ENCODE data around the gene IMP3. TPM values are rescaled to one million over a fixed set of nuclear protein-coding genes. Genes with fewer than 3 reads are reported as not detected.
A peak's percentile ranks its signal among the peaks of the same experiment; 100 is the strongest.

Gene IMP3
- total RNA-seq, 2 donors from 2014 or later = 52.2 to 58.2 TPM

DNA sequence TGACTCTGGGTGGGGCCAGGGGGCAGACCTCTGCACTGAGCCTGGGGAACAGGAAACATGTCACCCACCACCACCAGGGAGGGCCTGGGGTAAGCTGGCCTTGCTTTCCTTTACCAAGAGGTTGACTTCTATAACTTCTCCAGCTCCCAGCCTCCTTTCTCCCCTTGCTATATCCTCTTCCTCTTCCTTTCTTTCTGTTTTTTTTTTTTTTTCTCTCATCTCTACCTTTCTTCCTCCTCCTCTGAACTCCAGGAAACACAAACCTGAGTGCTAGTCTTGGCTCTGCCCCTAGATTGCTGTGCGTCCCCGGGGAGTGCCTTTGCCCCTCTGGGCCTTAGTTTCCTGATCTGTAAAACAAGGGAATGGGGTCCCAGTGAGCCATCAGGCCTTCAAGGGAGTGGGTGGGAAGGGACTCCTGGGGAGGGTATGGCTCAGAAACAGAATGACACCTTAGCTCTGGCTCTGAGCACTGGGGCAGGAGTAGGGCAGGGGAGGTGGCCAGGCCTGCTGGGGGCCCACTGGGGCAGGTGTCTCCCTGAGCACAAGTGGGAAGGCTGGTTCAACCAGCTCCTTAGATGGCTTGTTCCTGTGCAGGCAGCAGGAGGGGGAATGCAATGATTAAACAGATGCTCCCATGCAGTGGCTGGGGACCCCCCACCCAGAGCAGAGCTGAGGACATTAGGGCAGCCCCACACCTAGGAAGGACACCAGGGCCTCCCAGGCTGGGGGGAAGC, 12.0 kb upstream of the IMP3 start:
- Mint-ChIP-seq H3K27me3 (ENCODE audit: insufficient read depth) (no peaks in the 10 kb centered on the region), H3K9me3 (no peaks in the 10 kb centered on the region), H3K4me3 (peak overlapping the region; percentile 86), H3K4me1 (peaks cover 44% of the 10 kb centered on the region), H3K27ac (no peak overlapping the region), H3K36me3 (ENCODE audit: low read depth) (peaks cover 29% of the 10 kb centered on the region)
- Histone ChIP-seq H3K4me1 (ENCODE audit: control insufficient read depth, insufficient read depth, low read length) (peaks cover 12% of the 10 kb centered on the region), H3K36me3 (ENCODE audit: control insufficient read depth, insufficient read depth, low read length) (peaks cover 18% of the 10 kb centered on the region), H3K27me3 (ENCODE audit: control insufficient read depth, insufficient read depth, low read length, poor library complexity, severe bottlenecking) (no peaks in the 10 kb centered on the region), H3K9me3 (ENCODE audit: control insufficient read depth, low read length) (no peaks in the 10 kb centered on the region), H3K27ac (ENCODE audit: low read depth, low read length) (no peak overlapping the region), H3K9ac (ENCODE audit: extremely low read depth, low read length, poor library complexity, severe bottlenecking) (peak overlapping the region; percentile 16), H3K4me3 (ENCODE audit: low read length) (peak overlapping the region; percentile 71)
- DNase-seq = no peak
- TF ChIP-seq CTCF (conservative IDR thresholded peaks at IDR 0.05) = no peak
- 93 to 100% methylated on average over 1 to 2 of the region's 2 CpGs for WGBS, 2 experiments (ENCODE audit: insufficient coverage in 1 of 2, insufficient read length in 1 of 2)

DNA sequence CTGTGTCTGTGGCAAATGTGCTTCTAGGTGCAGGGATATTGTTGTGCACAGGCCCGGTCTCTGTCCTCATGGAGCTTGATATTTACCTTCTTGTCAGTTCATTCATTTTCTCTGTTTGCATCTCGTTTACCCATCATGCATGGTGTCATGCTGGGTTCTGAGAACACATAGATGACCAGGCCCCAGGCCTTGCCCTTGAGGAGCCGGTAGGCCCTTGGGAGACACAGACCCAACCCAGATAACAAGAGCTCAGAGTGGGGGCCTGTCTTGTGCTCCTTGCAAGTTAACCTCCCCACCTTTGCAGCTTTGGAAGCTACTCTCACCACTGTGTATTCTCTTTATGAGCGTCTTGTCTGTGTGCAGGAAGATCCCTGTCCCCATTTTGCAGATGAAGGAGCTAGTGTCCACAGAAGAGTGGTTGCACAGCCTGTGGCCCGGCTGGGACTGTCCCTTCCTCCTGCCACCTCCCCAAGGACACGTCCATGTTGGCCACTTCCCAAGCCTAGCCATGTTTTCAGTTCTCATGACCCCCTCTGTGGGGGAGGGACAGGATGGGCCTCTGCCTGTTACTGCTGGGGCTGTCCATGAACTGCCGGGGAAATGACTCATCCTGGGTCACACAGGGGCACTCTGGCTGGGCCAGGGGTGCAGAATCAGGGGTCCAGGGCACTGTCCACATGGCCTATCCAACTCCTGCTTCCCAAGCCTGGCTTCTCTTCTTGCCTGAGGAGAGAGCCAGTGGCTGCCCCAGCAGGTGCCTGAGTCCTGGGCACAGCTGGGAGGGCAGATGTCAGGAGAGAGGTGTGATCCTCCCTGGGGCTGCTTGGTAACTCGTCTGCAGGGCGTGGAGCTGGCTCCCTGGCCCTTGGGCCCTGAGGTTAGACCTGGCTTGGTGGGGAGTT, 11.1 kb upstream of the IMP3 start:
- Histone ChIP-seq H3K27ac (ENCODE audit: low read depth, low read length) (no peak overlapping the region), H3K4me3 (ENCODE audit: low read length) (peak overlapping the region; percentile 71), H3K27me3 (ENCODE audit: control insufficient read depth, insufficient read depth, low read length, poor library complexity, severe bottlenecking) (peaks cover 5% of the 10 kb centered on the region), H3K9me3 (ENCODE audit: control insufficient read depth, low read length) (no peaks in the 10 kb centered on the region), H3K36me3 (ENCODE audit: control insufficient read depth, insufficient read depth, low read length) (peaks cover 18% of the 10 kb centered on the region), H3K4me1 (ENCODE audit: control insufficient read depth, insufficient read depth, low read length) (peaks cover 12% of the 10 kb centered on the region), H3K9ac (ENCODE audit: extremely low read depth, low read length, poor library complexity, severe bottlenecking) (peak overlapping the region; percentile 16)
- Mint-ChIP-seq H3K27me3 (ENCODE audit: insufficient read depth) (peaks cover 8% of the 10 kb centered on the region), H3K4me1 (peaks cover 50% of the 10 kb centered on the region), H3K4me3 (peak overlapping the region; percentile 86), H3K36me3 (ENCODE audit: low read depth) (peaks cover 22% of the 10 kb centered on the region), H3K27ac (peak overlapping the region; percentile 29), H3K9me3 (no peaks in the 10 kb centered on the region)
- peak; percentile 59 for DNase-seq
- WGBS, 2 experiments (ENCODE audit: insufficient coverage in 1 of 2, insufficient read length in 1 of 2) = 81 to 84% methylated on average over 6 to 9 of the region's 9 CpGs
- TF ChIP-seq CTCF (conservative IDR thresholded peaks at IDR 0.05) = no peak

DNA sequence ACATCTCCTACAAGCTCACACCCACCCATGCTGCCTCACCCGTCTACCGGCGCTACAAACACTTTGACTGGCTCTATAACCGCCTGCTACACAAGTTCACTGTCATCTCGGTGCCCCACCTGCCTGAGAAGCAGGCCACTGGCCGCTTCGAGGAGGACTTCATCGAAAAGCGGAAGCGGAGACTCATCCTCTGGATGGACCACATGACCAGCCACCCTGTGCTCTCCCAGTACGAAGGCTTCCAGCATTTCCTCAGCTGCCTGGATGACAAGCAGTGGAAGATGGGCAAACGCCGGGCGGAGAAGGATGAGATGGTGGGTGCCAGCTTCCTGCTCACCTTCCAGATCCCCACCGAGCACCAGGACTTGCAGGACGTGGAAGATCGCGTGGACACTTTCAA, 9.8 kb upstream of the IMP3 start:
- no peak for TF ChIP-seq CTCF (conservative IDR thresholded peaks at IDR 0.05)
- H3K27ac Mint-ChIP-seq = no peak overlapping the region
- peaks cover 9% of the 10 kb centered on the region for H3K27me3 ChIP-seq (ENCODE audit: control insufficient read depth, insufficient read depth, low read length, poor library complexity, severe bottlenecking)
- peak overlapping the region; percentile 86 for H3K4me3 Mint-ChIP-seq
- H3K36me3 ChIP-seq (ENCODE audit: control insufficient read depth, insufficient read depth, low read length) = peaks cover 18% of the 10 kb centered on the region
- H3K27me3 Mint-ChIP-seq (ENCODE audit: insufficient read depth) = peaks cover 20% of the 10 kb centered on the region
- H3K36me3 Mint-ChIP-seq (ENCODE audit: low read depth) = peaks cover 21% of the 10 kb centered on the region
- DNase-seq = no peak
- H3K27ac ChIP-seq (ENCODE audit: low read depth, low read length) = no peak overlapping the region
- H3K9me3 Mint-ChIP-seq = no peaks in the 10 kb centered on the region
- H3K4me3 ChIP-seq (ENCODE audit: low read length) = peak overlapping the region; percentile 71
- H3K4me1 ChIP-seq (ENCODE audit: control insufficient read depth, insufficient read depth, low read length) = peaks cover 12% of the 10 kb centered on the region
- H3K9ac ChIP-seq (ENCODE audit: extremely low read depth, low read length, poor library complexity, severe bottlenecking) = no peak overlapping the region
- H3K9me3 ChIP-seq (ENCODE audit: control insufficient read depth, low read length) = no peaks in the 10 kb centered on the region
- peaks cover 50% of the 10 kb centered on the region for H3K4me1 Mint-ChIP-seq
- 93 to 96% methylated on average over 16 to 18 of the region's 18 CpGs for WGBS, 2 experiments (ENCODE audit: insufficient coverage in 1 of 2, insufficient read length in 1 of 2)

All from endodermal cell (in vitro differentiated cells).